Measurements from ENCODE around the gene SYNE2.
A peak's percentile ranks its signal among the peaks of the same experiment; 100 is the strongest.

Gene SYNE2

DNA sequence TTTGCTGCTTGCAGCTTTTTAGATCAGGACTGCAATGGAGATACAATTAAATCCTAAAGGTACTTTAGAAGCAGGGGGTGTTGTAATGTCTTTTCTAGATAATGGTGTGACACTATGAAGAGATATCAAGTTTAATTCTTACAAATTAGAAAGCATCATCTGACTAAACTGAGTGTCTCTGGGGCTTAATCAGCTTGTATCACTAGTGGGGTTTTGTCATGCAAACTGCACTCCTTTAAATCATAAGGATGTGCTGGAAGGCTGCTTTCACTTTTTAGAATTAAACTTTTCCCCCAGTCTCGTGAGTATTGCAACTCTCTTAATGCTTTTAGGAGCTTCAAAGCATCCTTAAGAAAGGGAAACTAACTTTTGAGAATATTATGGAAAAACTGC lies 222.8 kb downstream of the SYNE2 start:
- H3K9me3 ChIP-seq (ENCODE audit: severe bottlenecking), result no peaks in the 10 kb centered on the region
- ATAC-seq (ENCODE audit: low read depth), result no peak
- H3K4me1 ChIP-seq (ENCODE audit: insufficient read depth, poor library complexity, severe bottlenecking), result peaks cover 11% of the 10 kb centered on the region
- no peaks in the 10 kb centered on the region for H3K27me3 ChIP-seq (ENCODE audit: insufficient read depth, poor library complexity, severe bottlenecking)
- H3K27ac ChIP-seq (ENCODE audit: poor library complexity, severe bottlenecking), result peak overlapping the region; percentile 6
- DNase-seq (ENCODE audit: low spot score), result no peak
- peaks cover 27% of the 10 kb centered on the region for H3K36me3 ChIP-seq (ENCODE audit: low read depth)
- TF ChIP-seq, protein P1, sequence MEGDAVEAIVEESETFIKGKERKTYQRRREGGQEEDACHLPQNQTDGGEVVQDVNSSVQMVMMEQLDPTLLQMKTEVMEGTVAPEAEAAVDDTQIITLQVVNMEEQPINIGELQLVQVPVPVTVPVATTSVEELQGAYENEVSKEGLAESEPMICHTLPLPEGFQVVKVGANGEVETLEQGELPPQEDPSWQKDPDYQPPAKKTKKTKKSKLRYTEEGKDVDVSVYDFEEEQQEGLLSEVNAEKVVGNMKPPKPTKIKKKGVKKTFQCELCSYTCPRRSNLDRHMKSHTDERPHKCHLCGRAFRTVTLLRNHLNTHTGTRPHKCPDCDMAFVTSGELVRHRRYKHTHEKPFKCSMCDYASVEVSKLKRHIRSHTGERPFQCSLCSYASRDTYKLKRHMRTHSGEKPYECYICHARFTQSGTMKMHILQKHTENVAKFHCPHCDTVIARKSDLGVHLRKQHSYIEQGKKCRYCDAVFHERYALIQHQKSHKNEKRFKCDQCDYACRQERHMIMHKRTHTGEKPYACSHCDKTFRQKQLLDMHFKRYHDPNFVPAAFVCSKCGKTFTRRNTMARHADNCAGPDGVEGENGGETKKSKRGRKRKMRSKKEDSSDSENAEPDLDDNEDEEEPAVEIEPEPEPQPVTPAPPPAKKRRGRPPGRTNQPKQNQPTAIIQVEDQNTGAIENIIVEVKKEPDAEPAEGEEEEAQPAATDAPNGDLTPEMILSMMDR (IDR thresholded peaks at IDR 0.05; ENCODE audit: poor library complexity, severe bottlenecking), result no peak
- H3K4me3 ChIP-seq (ENCODE audit: severe bottlenecking), result no peak overlapping the region

DNA sequence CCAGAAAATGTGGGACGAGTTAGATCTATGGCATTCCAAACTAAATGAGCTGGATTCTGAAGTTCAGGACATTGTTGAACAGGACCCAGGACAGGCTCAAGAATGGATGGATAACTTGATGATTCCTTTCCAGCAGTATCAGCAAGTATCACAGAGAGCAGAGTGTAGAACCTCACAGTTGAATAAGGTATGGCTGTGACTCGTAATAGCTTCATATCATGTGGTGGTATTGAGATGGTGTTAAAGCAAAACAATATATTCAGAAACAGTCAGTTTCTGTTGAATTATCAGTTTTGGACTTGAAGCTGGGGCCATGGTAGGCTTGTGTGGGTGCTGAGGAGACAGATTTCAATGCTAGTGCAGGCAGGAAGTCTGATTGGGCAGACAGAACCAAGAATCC lies 227.6 kb downstream of the SYNE2 start:
- no peak overlapping the region for H3K4me3 ChIP-seq (ENCODE audit: severe bottlenecking)
- H3K36me3 ChIP-seq (ENCODE audit: low read depth), result peaks cover 34% of the 10 kb centered on the region
- ATAC-seq (ENCODE audit: low read depth) (no peak), DNase-seq (ENCODE audit: low spot score) (no peak)
- H3K9me3 ChIP-seq (ENCODE audit: severe bottlenecking), result no peaks in the 10 kb centered on the region
- H3K4me1 ChIP-seq (ENCODE audit: insufficient read depth, poor library complexity, severe bottlenecking), result peaks cover 20% of the 10 kb centered on the region
- TF ChIP-seq, protein P1 (IDR thresholded peaks at IDR 0.05; ENCODE audit: poor library complexity, severe bottlenecking), result no peak
- H3K27ac ChIP-seq (ENCODE audit: poor library complexity, severe bottlenecking), result no peak overlapping the region
- H3K27me3 ChIP-seq (ENCODE audit: insufficient read depth, poor library complexity, severe bottlenecking), result no peaks in the 10 kb centered on the region

DNA sequence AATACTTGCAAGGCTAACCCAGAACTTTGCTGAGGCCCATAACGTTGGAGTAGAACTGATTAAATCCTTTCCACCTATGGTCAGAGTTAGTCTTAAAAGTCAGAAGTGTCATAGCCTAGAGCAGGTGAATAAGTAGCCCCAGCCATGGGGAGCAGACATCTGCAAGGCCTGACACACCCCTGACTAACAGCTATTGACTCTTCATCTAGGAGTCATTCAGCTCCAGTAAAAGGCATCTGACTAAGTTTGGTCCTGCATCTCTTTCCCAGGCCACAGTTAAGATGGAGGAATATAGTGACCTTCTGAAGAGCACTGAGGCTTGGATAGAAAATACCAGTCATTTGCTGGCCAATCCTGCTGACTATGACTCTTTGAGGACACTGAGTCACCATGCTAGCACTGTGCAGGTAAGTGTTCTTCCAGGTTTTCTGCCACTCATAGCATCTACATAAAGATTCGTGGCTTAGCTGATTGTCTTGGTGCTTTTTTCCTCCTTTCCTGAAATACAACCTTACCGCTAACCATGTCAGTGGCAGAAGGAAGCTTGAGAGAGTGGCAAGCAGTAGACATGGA lies 228.5 kb downstream of the SYNE2 start:
- Histone ChIP-seq H3K4me3 (ENCODE audit: severe bottlenecking) (no peak overlapping the region), H3K27me3 (ENCODE audit: insufficient read depth, poor library complexity, severe bottlenecking) (no peaks in the 10 kb centered on the region), H3K9me3 (ENCODE audit: severe bottlenecking) (no peaks in the 10 kb centered on the region), H3K36me3 (ENCODE audit: low read depth) (peaks cover 31% of the 10 kb centered on the region), H3K27ac (ENCODE audit: poor library complexity, severe bottlenecking) (no peak overlapping the region), H3K4me1 (ENCODE audit: insufficient read depth, poor library complexity, severe bottlenecking) (peaks cover 28% of the 10 kb centered on the region)
- ATAC-seq (ENCODE audit: low read depth) (peak; percentile 38; the same call in 1 of the 3 replicates), DNase-seq (ENCODE audit: low spot score) (no peak)
- TF ChIP-seq, protein P1 (IDR thresholded peaks at IDR 0.05; ENCODE audit: poor library complexity, severe bottlenecking), result no peak

DNA sequence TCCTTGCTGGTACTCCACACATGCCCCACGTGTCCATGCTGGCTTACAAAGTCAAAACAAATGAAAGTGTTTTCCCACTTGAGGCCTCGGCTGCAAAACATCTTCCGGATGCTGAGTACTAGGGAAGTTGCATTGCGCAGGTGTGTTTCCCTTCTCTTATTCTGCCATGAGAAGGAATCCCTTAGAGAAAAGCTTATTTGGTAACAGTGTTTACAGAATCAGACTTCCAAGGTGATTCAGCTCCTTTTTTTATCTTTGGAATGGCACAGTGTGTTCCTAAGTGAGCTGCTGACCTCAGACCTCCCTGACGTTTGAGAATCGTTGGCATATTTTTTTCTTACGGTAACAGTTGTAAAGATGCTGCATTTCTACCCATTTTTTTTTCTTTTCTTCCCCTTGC lies 230.0 kb downstream of the SYNE2 start:
- ATAC-seq (ENCODE audit: low read depth) (peak; percentile 94), DNase-seq (ENCODE audit: low spot score) (no peak)
- Histone ChIP-seq H3K36me3 (ENCODE audit: low read depth) (peaks cover 37% of the 10 kb centered on the region), H3K4me3 (ENCODE audit: severe bottlenecking) (no peak overlapping the region), H3K4me1 (ENCODE audit: insufficient read depth, poor library complexity, severe bottlenecking) (peaks cover 29% of the 10 kb centered on the region), H3K27me3 (ENCODE audit: insufficient read depth, poor library complexity, severe bottlenecking) (no peaks in the 10 kb centered on the region), H3K27ac (ENCODE audit: poor library complexity, severe bottlenecking) (peak overlapping the region; percentile 80), H3K9me3 (ENCODE audit: severe bottlenecking) (no peaks in the 10 kb centered on the region)
- TF ChIP-seq, protein P1 (IDR thresholded peaks at IDR 0.05; ENCODE audit: poor library complexity, severe bottlenecking), result no peak

DNA sequence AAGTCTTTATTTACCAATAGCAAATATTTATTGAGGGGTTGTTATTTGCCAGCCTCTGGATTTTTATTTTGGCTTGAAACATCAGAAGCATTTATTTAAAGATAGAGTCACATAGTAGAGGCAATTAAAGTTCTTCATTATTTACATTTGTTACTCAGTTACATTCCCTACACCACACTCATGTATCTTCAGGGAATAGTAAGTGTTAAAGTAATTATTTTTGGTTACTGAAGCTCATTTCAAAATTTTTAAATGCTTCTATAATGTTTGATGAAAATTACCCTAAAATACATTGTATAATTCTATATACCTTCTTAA lies 235.8 kb downstream of the SYNE2 start:
- no peak overlapping the region for H3K4me3 ChIP-seq (ENCODE audit: severe bottlenecking)
- TF ChIP-seq, protein P1 (IDR thresholded peaks at IDR 0.05; ENCODE audit: poor library complexity, severe bottlenecking), result no peak
- no peaks in the 10 kb centered on the region for H3K9me3 ChIP-seq (ENCODE audit: severe bottlenecking)
- H3K36me3 ChIP-seq (ENCODE audit: low read depth), result peaks cover 35% of the 10 kb centered on the region
- H3K27me3 ChIP-seq (ENCODE audit: insufficient read depth, poor library complexity, severe bottlenecking), result no peaks in the 10 kb centered on the region
- no peak for DNase-seq (ENCODE audit: low spot score)
- H3K27ac ChIP-seq (ENCODE audit: poor library complexity, severe bottlenecking), result no peak overlapping the region
- no peak for ATAC-seq (ENCODE audit: low read depth)
- H3K4me1 ChIP-seq (ENCODE audit: insufficient read depth, poor library complexity, severe bottlenecking), result peaks cover 13% of the 10 kb centered on the region
